ENCODE measurements around the gene TMEM203. TPM values are rescaled to one million over a fixed set of nuclear protein-coding genes. Genes with fewer than 3 reads are reported as not detected.
"Not testable (repeated sequence)": the region's sequence is repeated elsewhere in the genome, so short reads cannot be mapped to it uniquely, and the experiment has no call there.

Gene TMEM203
- total RNA-seq, 1 experiment from 2014 or later, result 35.5 TPM

DNA sequence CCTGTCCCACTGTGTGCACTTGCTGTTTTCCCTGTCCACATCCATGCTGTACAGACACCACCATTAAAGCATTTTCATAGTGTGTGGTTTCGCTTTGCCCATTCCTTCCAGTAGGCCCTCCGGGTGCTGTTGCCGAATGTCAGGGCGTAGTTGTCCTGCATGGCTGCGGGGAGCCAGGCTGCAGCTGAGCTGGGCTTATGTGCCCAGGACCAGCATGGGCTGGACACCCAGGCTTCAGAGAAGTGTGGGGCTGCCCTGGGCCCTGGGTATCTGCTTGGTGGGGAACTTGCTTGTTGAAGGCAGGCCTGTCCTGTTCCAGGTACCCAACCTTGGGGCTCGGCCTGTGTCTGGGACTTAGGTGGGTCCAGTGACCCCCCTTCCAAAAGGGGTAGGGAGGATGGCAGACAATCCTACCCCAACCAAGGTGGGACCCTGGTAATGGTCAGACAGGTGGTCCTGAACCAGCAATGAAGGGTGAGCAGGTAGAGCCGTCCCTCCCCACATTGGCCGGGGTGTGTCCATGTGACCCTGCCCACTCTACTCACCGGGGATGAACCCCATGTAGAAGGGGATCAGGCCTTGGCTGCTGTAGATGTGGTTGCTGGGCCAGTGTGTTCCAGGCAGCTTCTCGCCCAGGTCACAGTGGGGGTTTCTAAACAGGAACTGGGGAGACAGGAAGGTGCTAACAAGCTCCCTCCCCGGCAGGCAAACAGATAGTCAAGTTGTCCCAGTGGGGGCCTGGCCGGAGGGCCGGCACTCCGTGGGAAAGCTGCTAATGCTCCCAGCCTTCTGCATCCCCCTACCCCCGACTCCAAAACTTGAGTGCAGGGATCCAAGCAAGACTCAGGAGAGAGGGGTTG is 38.4 kb upstream of the TMEM203 start:
- H3K79me2 ChIP-seq (ENCODE audit: insufficient read depth, low read length), result no peaks in the 10 kb centered on the region
- H3K4ac ChIP-seq (ENCODE audit: low read depth, low read length), result no peak overlapping the region
- no peaks in the 10 kb centered on the region for H3K9me3 ChIP-seq (ENCODE audit: control insufficient read depth, low read depth, low read length)
- no peaks in the 10 kb centered on the region; the same call in 1 of the 2 replicates for H3K4me1 ChIP-seq (ENCODE audit: insufficient read depth, low read length)
- H3K27me3 ChIP-seq (ENCODE audit: insufficient read depth, low read length), result no peaks in the 10 kb centered on the region
- Mint-ChIP-seq H3K4me3 (peak overlapping the region; percentile 77 to 86; a peak in 4 of 5 replicates), H3K4me1 (peaks cover 21 to 30% of the 10 kb centered on the region in 2 experiments), H3K36me3 (ENCODE audit: insufficient read depth in 1 of 3, low read depth in 3 of 3) (peaks cover 19 to 26% (median 23%) of the 10 kb centered on the region in 3 experiments), H3K9me3 (no peaks in the 10 kb centered on the region; a peak in 2 of 5 replicates), H3K27ac (peak overlapping the region; percentile 39 to 80 (median 79); a peak in 5 of 7 replicates), H3K27me3 (ENCODE audit: low read depth) (peaks cover 26% of the 10 kb centered on the region)
- no peaks in the 10 kb centered on the region for H3K79me1 ChIP-seq (ENCODE audit: insufficient read depth, low read depth, low read length, poor library complexity, severe bottlenecking)
- no peak overlapping the region for H4K5ac ChIP-seq (ENCODE audit: insufficient read length, low read depth, low read length)
- H3K23me2 ChIP-seq (ENCODE audit: insufficient read length, low read depth, low read length, poor library complexity, severe bottlenecking), result peaks cover 12% of the 10 kb centered on the region
- H3K4me2 ChIP-seq (ENCODE audit: insufficient read depth, insufficient read length, low read length), result no peak overlapping the region
- H4K20me1 ChIP-seq (ENCODE audit: control insufficient read depth, insufficient read depth, insufficient read length), result peaks cover 3% of the 10 kb centered on the region
- no peak overlapping the region for H2AFZ ChIP-seq (ENCODE audit: low read length)
- no CpG with 5 or more reads among the region's 15 CpGs for WGBS (ENCODE audit: extremely low coverage, insufficient read length, low lambda C conversion rate)
- H2BK120ac ChIP-seq (ENCODE audit: low read depth, low read length, poor library complexity, severe bottlenecking), result no peak overlapping the region
- no peak for DNase-seq
- H2BK20ac ChIP-seq (ENCODE audit: low read depth, low read length, poor library complexity, severe bottlenecking), result no peak overlapping the region
- no peak overlapping the region for H3K27ac ChIP-seq (ENCODE audit: insufficient read length, low read depth, low read length)
- no peak overlapping the region for H2BK12ac ChIP-seq (ENCODE audit: insufficient read length, low read depth, low read length)
- no peak overlapping the region for H3K9ac ChIP-seq (ENCODE audit: extremely low read depth, insufficient read length, low read length)
- no peak overlapping the region for H2BK15ac ChIP-seq (ENCODE audit: low read depth, low read length)
- no peak overlapping the region for H3K56ac ChIP-seq (ENCODE audit: insufficient read length, low read depth, low read length)
- no peak overlapping the region for H3T11ph ChIP-seq (ENCODE audit: low read length)
- H3K18ac ChIP-seq (ENCODE audit: insufficient read length, low read depth, low read length), result no peak overlapping the region
- no peak overlapping the region for H3K14ac ChIP-seq (ENCODE audit: insufficient read depth, low read length)
- TF ChIP-seq, protein P1, sequence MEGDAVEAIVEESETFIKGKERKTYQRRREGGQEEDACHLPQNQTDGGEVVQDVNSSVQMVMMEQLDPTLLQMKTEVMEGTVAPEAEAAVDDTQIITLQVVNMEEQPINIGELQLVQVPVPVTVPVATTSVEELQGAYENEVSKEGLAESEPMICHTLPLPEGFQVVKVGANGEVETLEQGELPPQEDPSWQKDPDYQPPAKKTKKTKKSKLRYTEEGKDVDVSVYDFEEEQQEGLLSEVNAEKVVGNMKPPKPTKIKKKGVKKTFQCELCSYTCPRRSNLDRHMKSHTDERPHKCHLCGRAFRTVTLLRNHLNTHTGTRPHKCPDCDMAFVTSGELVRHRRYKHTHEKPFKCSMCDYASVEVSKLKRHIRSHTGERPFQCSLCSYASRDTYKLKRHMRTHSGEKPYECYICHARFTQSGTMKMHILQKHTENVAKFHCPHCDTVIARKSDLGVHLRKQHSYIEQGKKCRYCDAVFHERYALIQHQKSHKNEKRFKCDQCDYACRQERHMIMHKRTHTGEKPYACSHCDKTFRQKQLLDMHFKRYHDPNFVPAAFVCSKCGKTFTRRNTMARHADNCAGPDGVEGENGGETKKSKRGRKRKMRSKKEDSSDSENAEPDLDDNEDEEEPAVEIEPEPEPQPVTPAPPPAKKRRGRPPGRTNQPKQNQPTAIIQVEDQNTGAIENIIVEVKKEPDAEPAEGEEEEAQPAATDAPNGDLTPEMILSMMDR (conservative IDR thresholded peaks at IDR 0.05), result no peak
- H2AK5ac ChIP-seq (ENCODE audit: insufficient read length, low read length), result no peak overlapping the region
- H4K91ac ChIP-seq (ENCODE audit: insufficient read length, low read depth, low read length), result no peak overlapping the region
- H4K8ac ChIP-seq (replicated peaks; ENCODE audit: insufficient read length, low read depth, low read length), result no peak overlapping the region
- H3K23ac ChIP-seq (ENCODE audit: insufficient read length, low read depth, low read length), result no peak overlapping the region
- no peak overlapping the region for H2BK5ac ChIP-seq (ENCODE audit: insufficient read length, low read length)

DNA sequence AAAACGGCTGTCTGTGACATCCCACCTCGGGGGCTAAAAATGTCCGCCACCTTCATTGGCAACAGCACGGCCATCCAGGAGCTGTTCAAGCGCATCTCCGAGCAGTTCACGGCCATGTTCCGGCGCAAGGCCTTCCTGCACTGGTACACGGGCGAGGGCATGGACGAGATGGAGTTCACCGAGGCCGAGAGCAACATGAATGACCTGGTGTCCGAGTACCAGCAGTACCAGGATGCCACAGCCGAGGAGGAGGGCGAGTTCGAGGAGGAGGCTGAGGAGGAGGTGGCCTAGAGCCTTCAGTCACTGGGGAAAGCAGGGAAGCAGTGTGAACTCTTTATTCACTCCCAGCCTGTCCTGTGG is 37.8 kb upstream of the TMEM203 start:
- H3K4me3 Mint-ChIP-seq, result peak overlapping the region; percentile 77 to 86
- H3K9me3 Mint-ChIP-seq, result not testable (repeated sequence)

More for the DNA sequence above, 37.8 kb upstream of the TMEM203 start:
- H3K23ac ChIP-seq (ENCODE audit: insufficient read length, low read depth, low read length); H2BK12ac ChIP-seq (ENCODE audit: insufficient read length, low read depth, low read length); H4K20me1 ChIP-seq (ENCODE audit: control insufficient read depth, insufficient read depth, insufficient read length); H4K91ac ChIP-seq (ENCODE audit: insufficient read length, low read depth, low read length); DNase-seq; H3K27ac Mint-ChIP-seq; H4K5ac ChIP-seq (ENCODE audit: insufficient read length, low read depth, low read length); H3K56ac ChIP-seq (ENCODE audit: insufficient read length, low read depth, low read length); H2BK120ac ChIP-seq (ENCODE audit: low read depth, low read length, poor library complexity, severe bottlenecking); H3K18ac ChIP-seq (ENCODE audit: insufficient read length, low read depth, low read length); H3K14ac ChIP-seq (ENCODE audit: insufficient read depth, low read length); H2AK5ac ChIP-seq (ENCODE audit: insufficient read length, low read length); H2BK20ac ChIP-seq (ENCODE audit: low read depth, low read length, poor library complexity, severe bottlenecking); H3T11ph ChIP-seq (ENCODE audit: low read length); H3K9me3 ChIP-seq (ENCODE audit: control insufficient read depth, low read depth, low read length); H3K4me1 ChIP-seq (ENCODE audit: insufficient read depth, low read length); H3K9ac ChIP-seq (ENCODE audit: extremely low read depth, insufficient read length, low read length); H3K27me3 ChIP-seq (ENCODE audit: insufficient read depth, low read length); H3K27ac ChIP-seq (ENCODE audit: insufficient read length, low read depth, low read length); H3K79me2 ChIP-seq (ENCODE audit: insufficient read depth, low read length); H4K8ac ChIP-seq (replicated peaks; ENCODE audit: insufficient read length, low read depth, low read length); H2BK15ac ChIP-seq (ENCODE audit: low read depth, low read length); H2BK5ac ChIP-seq (ENCODE audit: insufficient read length, low read length); H3K79me1 ChIP-seq (ENCODE audit: insufficient read depth, low read depth, low read length, poor library complexity, severe bottlenecking); H3K4ac ChIP-seq (ENCODE audit: low read depth, low read length); H3K4me2 ChIP-seq (ENCODE audit: insufficient read depth, insufficient read length, low read length); H2AFZ ChIP-seq (ENCODE audit: low read length): not testable (repeated sequence)
- Mint-ChIP-seq H3K27me3 (ENCODE audit: low read depth) (peaks cover 23% of the 10 kb centered on the region), H3K4me1 (peaks cover 21 to 32% of the 10 kb centered on the region in 2 experiments), H3K36me3 (ENCODE audit: insufficient read depth in 1 of 3, low read depth in 3 of 3) (peaks cover 19 to 26% (median 24%) of the 10 kb centered on the region in 3 experiments)
- WGBS (ENCODE audit: extremely low coverage, insufficient read length, low lambda C conversion rate), result no CpG with 5 or more reads among the region's 18 CpGs
- peaks cover 12% of the 10 kb centered on the region for H3K23me2 ChIP-seq (ENCODE audit: insufficient read length, low read depth, low read length, poor library complexity, severe bottlenecking)
